ENCODE measurements around the gene RYR3. TPM values are rescaled to one million over a fixed set of nuclear protein-coding genes. Genes with fewer than 3 reads are reported as not detected.

Gene RYR3
- total RNA-seq: 1 to 10 TPM in 1 of 2 donors, under 1 TPM in 1; 0.71 to 1.4 TPM
- under 1 TPM; 0.09 to 0.24 TPM for polyA plus RNA-seq
- long read RNA-seq, donor 1: 0 reads
- long read RNA-seq, donor 2: 0 reads
- long read RNA-seq, donor 3: 0 reads
- long read RNA-seq, donor 4: 0 reads
- long read RNA-seq, donor 5: 0 reads

DNA sequence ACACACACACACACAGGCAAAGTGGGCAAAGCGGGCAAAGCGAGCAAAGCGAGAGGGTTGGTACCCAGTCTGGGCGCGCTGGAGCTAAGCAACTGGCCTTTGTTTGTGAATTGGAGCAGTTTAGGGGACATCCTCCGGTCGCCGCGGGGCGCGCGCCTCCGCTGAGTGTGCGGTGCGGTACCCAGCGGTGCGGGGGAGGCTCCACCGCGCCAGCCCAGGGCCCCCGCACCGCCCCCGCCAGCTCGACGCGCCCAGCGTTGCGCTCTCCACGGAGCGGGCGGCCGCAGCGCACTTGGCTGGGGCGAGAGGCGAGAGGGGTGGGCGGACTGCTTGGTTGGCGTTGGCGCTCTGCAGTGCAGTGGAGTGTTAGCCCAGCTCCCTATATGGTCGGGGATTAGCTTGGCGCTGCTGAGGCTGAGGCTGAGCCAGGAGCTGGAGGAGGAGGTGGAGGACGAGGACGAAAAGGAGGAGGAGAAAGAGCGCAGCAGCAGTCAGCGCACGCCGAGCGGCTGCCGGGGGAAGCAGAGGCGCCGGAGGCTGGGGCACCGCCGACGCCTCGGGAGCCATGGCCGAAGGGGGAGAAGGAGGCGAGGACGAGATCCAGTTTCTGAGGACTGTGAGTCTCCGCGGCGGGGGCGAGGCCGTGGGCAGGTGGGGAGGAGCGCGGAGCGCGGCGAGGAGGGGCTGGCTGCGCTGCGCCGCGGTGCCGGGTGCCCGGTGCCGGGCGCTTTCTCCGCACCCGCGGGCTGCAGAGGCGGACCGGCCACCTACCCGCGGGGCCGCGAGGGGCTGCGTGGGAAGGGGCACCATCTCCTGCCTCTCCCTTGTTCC is at the start of gene RYR3:
Gene RYR3, plus strand, starts transcription at position 487 of the 831 bp plus-strand sequence. Its CDS starts 79 bp downstream, at position 566.
- ATAC-seq (ENCODE audit: insufficient read depth, low FRiP score): no peak
- Histone ChIP-seq H3K36me3 (ENCODE audit: control insufficient read depth in 4 of 4, insufficient read depth in 4 of 4, low read length in 4 of 4) (no peaks in the 10 kb centered on the region), H3K9ac (ENCODE audit: insufficient read depth in 1 of 2, low read length in 2 of 2) (no peak within 1 kb of the TSS), H3K27ac (ENCODE audit: low read depth in 1 of 2, low read length in 1 of 2) (no peak within 1 kb of the TSS), H3K27me3 (ENCODE audit: control insufficient read depth in 3 of 3, insufficient read depth in 3 of 3, low read length in 2 of 3) (peaks cover 7 to 56% (median 46%) of the 10 kb centered on the region in 3 donors), H3K9me3 (ENCODE audit: control insufficient read depth in 4 of 4, insufficient read depth in 3 of 4, low read length in 3 of 4) (peaks cover 0 to 3% (median 0%) of the 10 kb centered on the region in 4 donors), H3K4me3 (no peak within 1 kb of the TSS), H3K4me1 (ENCODE audit: control insufficient read depth in 5 of 5, insufficient read depth in 5 of 5, low read length in 5 of 5) (peaks cover 0 to 3% (median 0%) of the 10 kb centered on the region in 5 donors)
- TF ChIP-seq CTCF (IDR thresholded peaks at IDR 0.05; ENCODE audit: control extremely low read depth, extremely low read depth): no peak
- peak; percentile 49 to 78 (median 64) for DNase-seq
- WGBS, 2 donors: 1 to 2% methylated on average over 41 to 84 of the region's 84 CpGs

- no peak for DNase-seq
- no peaks in the 10 kb centered on the region for H3K36me3 ChIP-seq (ENCODE audit: control insufficient read depth in 4 of 4, insufficient read depth in 4 of 4, low read length in 4 of 4)
- no peak for TF ChIP-seq CTCF (IDR thresholded peaks at IDR 0.05; ENCODE audit: control extremely low read depth, extremely low read depth)
- no peak overlapping the region for H3K4me3 ChIP-seq
- 44 to 66% methylated on average over 2 of the region's 2 CpGs for WGBS, 2 donors
- H3K9ac ChIP-seq (ENCODE audit: insufficient read depth in 1 of 2, low read length in 2 of 2): no peak overlapping the region
- no peaks in the 10 kb centered on the region for H3K27me3 ChIP-seq (ENCODE audit: control insufficient read depth in 3 of 3, insufficient read depth in 3 of 3, low read length in 2 of 3)
- no peaks in the 10 kb centered on the region for H3K9me3 ChIP-seq (ENCODE audit: control insufficient read depth in 4 of 4, insufficient read depth in 3 of 4, low read length in 3 of 4)
- H3K4me1 ChIP-seq (ENCODE audit: control insufficient read depth in 5 of 5, insufficient read depth in 5 of 5, low read length in 5 of 5): no peaks in the 10 kb centered on the region
- no peak for ATAC-seq (ENCODE audit: insufficient read depth, low FRiP score)
- no peak overlapping the region for H3K27ac ChIP-seq (ENCODE audit: low read depth in 1 of 2, low read length in 1 of 2)
Observed at GRCh38 chr15:33262306-33262705, 48.5 kb upstream of the RYR3 start.

GRCh38 chr15:33277689-33278088 is 33.1 kb upstream of the RYR3 start:
- no peak for DNase-seq
- H3K9ac ChIP-seq (ENCODE audit: insufficient read depth in 1 of 2, low read length in 2 of 2): no peak overlapping the region
- no peaks in the 10 kb centered on the region for H3K36me3 ChIP-seq (ENCODE audit: control insufficient read depth in 4 of 4, insufficient read depth in 4 of 4, low read length in 4 of 4)
- ATAC-seq (ENCODE audit: insufficient read depth, low FRiP score): no peak
- WGBS, 2 donors: 50 to 66% methylated on average over 1 of the region's 1 CpG
- no peaks in the 10 kb centered on the region for H3K27me3 ChIP-seq (ENCODE audit: control insufficient read depth in 3 of 3, insufficient read depth in 3 of 3, low read length in 2 of 3)
- peaks cover 0 to 11% (median 0%) of the 10 kb centered on the region in 4 donors for H3K9me3 ChIP-seq (ENCODE audit: control insufficient read depth in 4 of 4, insufficient read depth in 3 of 4, low read length in 3 of 4)
- H3K4me1 ChIP-seq (ENCODE audit: control insufficient read depth in 5 of 5, insufficient read depth in 5 of 5, low read length in 5 of 5): no peaks in the 10 kb centered on the region
- no peak overlapping the region for H3K27ac ChIP-seq (ENCODE audit: low read depth in 1 of 2, low read length in 1 of 2)
- H3K4me3 ChIP-seq: no peak overlapping the region
- no peak for TF ChIP-seq CTCF (IDR thresholded peaks at IDR 0.05; ENCODE audit: control extremely low read depth, extremely low read depth)

Data from lung (tissue), 16 donors.